Mesenchymal stem cell (in vitro differentiated cells and primary cell): ENCODE measurements around the gene CD9.
A peak's percentile ranks its signal among the peaks of the same experiment; 100 is the strongest.
"Not testable (repeated sequence)": the region's sequence is repeated elsewhere in the genome, so short reads cannot be mapped to it uniquely, and the experiment has no call there.

Experiments used
- DNase-seq: peaks from one replicate; pipeline ENCODE4 v3.0.0-alpha.2; 2013
- H2AFZ ChIP-seq: one replicate; pipeline ENCODE4 v1.6.1; 2013; ENCODE audit warnings: low read depth, mild to moderate bottlenecking, control low read depth, inconsistent platforms, low read length, moderate library complexity
- H2AK5ac ChIP-seq: 2 replicates; pipeline ENCODE4 v1.6.1; 2013; ENCODE audit warnings: low read length, moderate library complexity, mild to moderate bottlenecking, inconsistent platforms; ENCODE audit not compliant: severe bottlenecking
- H2BK120ac ChIP-seq: one replicate; pipeline ENCODE4 v1.6.1; 2013; ENCODE audit warnings: low read depth, mild to moderate bottlenecking, inconsistent platforms, low read length, moderate library complexity
- H2BK12ac ChIP-seq, 2 experiments: one replicate each; pipeline ENCODE4 v1.6.1; 2013; ENCODE audit warnings: inconsistent platforms in 2 of 2, low read length in 2 of 2, mild to moderate bottlenecking in 2 of 2, moderate library complexity in 2 of 2, control low read depth in 1 of 2
- H2BK15ac ChIP-seq: one replicate; pipeline ENCODE4 v1.6.1; 2013; ENCODE audit warnings: mild to moderate bottlenecking, low read depth, inconsistent platforms; ENCODE audit not compliant: poor library complexity, severe bottlenecking
- H2BK5ac ChIP-seq: 2 replicates; pipeline ENCODE4 v1.6.1; 2013; ENCODE audit warnings: low read depth, mild to moderate bottlenecking, low read length, control low read depth, inconsistent platforms; ENCODE audit not compliant: poor library complexity, severe bottlenecking
- H3K14ac ChIP-seq, 2 experiments: one replicate each; pipeline ENCODE4 v1.6.1; 2013; ENCODE audit warnings: inconsistent platforms in 2 of 2, low read length in 2 of 2, control low read depth in 1 of 2, mild to moderate bottlenecking in 1 of 2, moderate library complexity in 1 of 2
- H3K18ac ChIP-seq, 2 experiments: one replicate each; pipeline ENCODE4 v1.6.1; 2013; ENCODE audit warnings: inconsistent platforms in 2 of 2, low read length in 2 of 2, control low read depth in 1 of 2, low read depth in 1 of 2, mild to moderate bottlenecking in 1 of 2
- H3K23ac ChIP-seq, 2 experiments: one replicate each; pipeline ENCODE4 v1.6.1; 2013; ENCODE audit warnings: inconsistent platforms in 2 of 2, low read length in 2 of 2, mild to moderate bottlenecking in 2 of 2, moderate library complexity in 2 of 2, control low read depth in 1 of 2
- H3K27ac ChIP-seq: 2 replicates; pipeline ENCODE4 v1.5.1; 2013; ENCODE audit warnings: mild to moderate bottlenecking, moderate library complexity, low read length, control low read depth, inconsistent platforms; ENCODE audit not compliant: poor library complexity, severe bottlenecking
- H3K27me3 ChIP-seq, 2 experiments: 2 replicates each; pipeline versions ENCODE4 v1.6.1 to v1.7.0; 2013; ENCODE audit warnings: low read length in 2 of 2, mild to moderate bottlenecking in 2 of 2, moderate library complexity in 2 of 2, control low read depth in 1 of 2, inconsistent platforms in 1 of 2; ENCODE audit not compliant: control insufficient read depth in 1 of 2, insufficient read depth in 1 of 2
- H3K36me3 ChIP-seq, 2 experiments: 2 replicates each; pipeline versions ENCODE4 v1.6.1 to v1.7.0; 2013; ENCODE audit warnings: low read length in 2 of 2, control low read depth in 1 of 2, inconsistent platforms in 1 of 2, low read depth in 1 of 2, mild to moderate bottlenecking in 1 of 2; ENCODE audit not compliant: insufficient read depth in 2 of 2, control insufficient read depth in 1 of 2
- H3K4ac ChIP-seq, 2 experiments: one replicate each; pipeline ENCODE4 v1.6.1; 2013; ENCODE audit warnings: inconsistent platforms in 2 of 2, low read length in 2 of 2, mild to moderate bottlenecking in 2 of 2, moderate library complexity in 2 of 2, control low read depth in 1 of 2, low read depth in 1 of 2
- H3K4me1 ChIP-seq: 2 replicates; pipeline ENCODE4 v1.6.1; 2013; ENCODE audit warnings: low read depth, low read length, control low read depth; ENCODE audit not compliant: control insufficient read depth, insufficient read depth
- H3K4me2 ChIP-seq: 2 replicates; pipeline ENCODE4 v1.6.1; 2013; ENCODE audit warnings: low read length, mild to moderate bottlenecking, inconsistent platforms; ENCODE audit not compliant: poor library complexity, severe bottlenecking
- H3K4me3 ChIP-seq, 2 experiments: 2 replicates each; pipeline versions ENCODE4 v1.5.1 to v1.7.0; 2013; ENCODE audit warnings: low read length in 2 of 2, mild to moderate bottlenecking in 2 of 2, control low read depth in 1 of 2, low read depth in 1 of 2; ENCODE audit not compliant: insufficient read depth in 1 of 2
- H3K79me1 ChIP-seq: replicated peaks from 2 replicates; pipeline ENCODE4 v1.6.1; 2013; ENCODE audit warnings: mild to moderate bottlenecking, control low read depth, low read length, inconsistent platforms; ENCODE audit not compliant: poor library complexity, severe bottlenecking
- H3K9ac ChIP-seq: 2 replicates; pipeline ENCODE4 v1.7.0; 2013; ENCODE audit warnings: mild to moderate bottlenecking, low read length, moderate library complexity
- H3K9me3 ChIP-seq: 2 replicates; pipeline ENCODE4 v1.7.0; 2013; ENCODE audit warnings: mild to moderate bottlenecking, low read length; ENCODE audit not compliant: control insufficient read depth
- H4K8ac ChIP-seq: one replicate; pipeline ENCODE4 v1.6.1; 2013; ENCODE audit warnings: inconsistent platforms, mild to moderate bottlenecking, low read length, moderate library complexity
- H4K91ac ChIP-seq: one replicate; pipeline ENCODE4 v1.6.1; 2013; ENCODE audit warnings: mild to moderate bottlenecking, low read length, inconsistent platforms
- WGBS: methylation state at CpG from one replicate; pipeline ENCODE4 v1.1.7; 2013; ENCODE audit warnings: mixed read lengths; 5-methylcytosine and 5-hydroxymethylcytosine counted together

CD9 gene

DNA sequence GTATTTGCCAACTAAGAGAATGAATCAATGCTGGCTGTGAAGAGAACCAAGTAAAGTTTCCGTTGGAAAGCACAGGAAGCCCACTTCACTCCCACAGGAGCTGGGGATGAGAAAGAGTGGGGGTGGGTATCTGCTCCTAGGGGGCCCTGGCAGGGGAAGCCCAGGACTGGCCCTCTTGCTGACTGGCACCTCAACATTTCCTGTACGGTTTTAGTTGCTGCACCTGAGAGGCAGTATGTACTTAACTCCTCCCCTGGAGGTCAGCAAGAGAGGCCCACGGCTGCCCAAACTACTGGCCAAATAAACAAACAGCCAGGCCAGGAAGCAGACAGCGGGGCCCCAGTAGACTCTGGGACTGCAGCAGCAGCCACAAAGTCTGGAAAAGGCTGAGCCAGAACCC lies 41.9 kb upstream of the CD9 start:
- Histone ChIP-seq H4K91ac (peak overlapping the region; percentile 100), H3K27ac (no peak overlapping the region), H3K79me1 (no peaks in the 10 kb centered on the region), H2BK15ac (peak overlapping the region; percentile 67), H2BK5ac (no peak overlapping the region), H3K27me3 (no peaks in the 10 kb centered on the region), H4K8ac (peak overlapping the region; percentile 85), H3K4me3 (no peak overlapping the region), H3K9me3 (no peaks in the 10 kb centered on the region), H2BK12ac (peak overlapping the region; percentile 38 to 90), H3K23ac (no peak overlapping the region), H2BK120ac (peak overlapping the region; percentile 83), H3K36me3 (no peaks in the 10 kb centered on the region), H3K4me1 (peaks cover 16% of the 10 kb centered on the region), H3K18ac (peak overlapping the region; percentile 67 to 77), H2AFZ (no peak overlapping the region), H2AK5ac (no peak overlapping the region), H3K4me2 (peak overlapping the region; percentile 13), H3K4ac (peak overlapping the region; percentile 50 to 98), H3K9ac (no peak overlapping the region), H3K14ac (no peak overlapping the region)
- 10% methylated on average over 4 of the region's 4 CpGs for WGBS
- DNase-seq = peak; percentile 59

DNA sequence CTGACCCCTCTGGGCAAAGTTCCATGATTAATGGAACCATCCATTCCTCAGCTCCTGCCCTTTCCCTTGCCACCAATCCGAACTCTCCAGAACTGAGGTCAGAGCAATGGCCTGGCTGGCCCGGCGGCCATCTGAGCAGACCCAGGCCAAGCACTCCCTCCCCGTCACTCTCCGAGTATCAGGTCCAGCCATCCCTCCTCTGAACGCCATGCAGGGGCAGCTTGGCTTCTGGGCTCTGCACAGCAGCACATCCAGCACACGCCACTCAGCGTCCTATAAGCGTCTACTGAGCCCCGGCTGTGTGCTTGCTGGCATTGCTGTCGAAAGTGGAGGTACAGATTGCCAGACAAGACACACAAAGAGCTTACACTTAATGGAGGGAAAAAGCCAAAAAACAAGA lies 41.5 kb upstream of the CD9 start:
- no peaks in the 10 kb centered on the region for H3K27me3 ChIP-seq
- H3K9ac ChIP-seq = no peak overlapping the region
- H3K18ac ChIP-seq = peak overlapping the region; percentile 67 to 100
- no peak for DNase-seq
- peak overlapping the region in 1 of 2 experiments; percentile 99 for H3K14ac ChIP-seq
- no peaks in the 10 kb centered on the region for H3K36me3 ChIP-seq
- peaks cover 16% of the 10 kb centered on the region for H3K4me1 ChIP-seq
- WGBS = 74% methylated on average over 11 of the region's 11 CpGs
- peak overlapping the region; percentile 99 for H4K8ac ChIP-seq
- H3K27ac ChIP-seq = no peak overlapping the region
- no peak overlapping the region for H3K4me3 ChIP-seq
- peak overlapping the region; percentile 90 to 98 for H2BK12ac ChIP-seq
- H2BK120ac ChIP-seq = peak overlapping the region; percentile 83
- H3K79me1 ChIP-seq = no peaks in the 10 kb centered on the region
- H3K4me2 ChIP-seq = no peak overlapping the region
- H3K23ac ChIP-seq = peak overlapping the region in 1 of 2 experiments; percentile 91
- H3K4ac ChIP-seq = peak overlapping the region; percentile 50 to 98
- peak overlapping the region; percentile 100 for H4K91ac ChIP-seq
- no peak overlapping the region for H2BK5ac ChIP-seq
- H2BK15ac ChIP-seq = no peak overlapping the region
- H2AFZ ChIP-seq = no peak overlapping the region
- no peak overlapping the region for H2AK5ac ChIP-seq
- H3K9me3 ChIP-seq = no peaks in the 10 kb centered on the region

GRCh38 chr12:6159166-6160011 lies 40.8 kb upstream of the CD9 start:
- H3K79me1 ChIP-seq, H3K36me3 ChIP-seq, H3K4me2 ChIP-seq, H3K4me3 ChIP-seq, H4K8ac ChIP-seq, H3K27me3 ChIP-seq, H3K23ac ChIP-seq, DNase-seq, H2AK5ac ChIP-seq, H2BK5ac ChIP-seq, H2BK15ac ChIP-seq, H3K27ac ChIP-seq, H2AFZ ChIP-seq, H3K14ac ChIP-seq, H3K9ac ChIP-seq, H3K9me3 ChIP-seq: not testable (repeated sequence)
- H3K4me1 ChIP-seq = peaks cover 16% of the 10 kb centered on the region
- peak overlapping the region; percentile 68 for H2BK120ac ChIP-seq
- H2BK12ac ChIP-seq = peak overlapping the region in 1 of 2 experiments; percentile 90
- 96% methylated on average over 48 of the region's 50 CpGs for WGBS
- peak overlapping the region in 1 of 2 experiments; percentile 98 for H3K4ac ChIP-seq
- H3K18ac ChIP-seq = peak overlapping the region; percentile 67 to 76
- H4K91ac ChIP-seq = peak overlapping the region; percentile 95

DNA sequence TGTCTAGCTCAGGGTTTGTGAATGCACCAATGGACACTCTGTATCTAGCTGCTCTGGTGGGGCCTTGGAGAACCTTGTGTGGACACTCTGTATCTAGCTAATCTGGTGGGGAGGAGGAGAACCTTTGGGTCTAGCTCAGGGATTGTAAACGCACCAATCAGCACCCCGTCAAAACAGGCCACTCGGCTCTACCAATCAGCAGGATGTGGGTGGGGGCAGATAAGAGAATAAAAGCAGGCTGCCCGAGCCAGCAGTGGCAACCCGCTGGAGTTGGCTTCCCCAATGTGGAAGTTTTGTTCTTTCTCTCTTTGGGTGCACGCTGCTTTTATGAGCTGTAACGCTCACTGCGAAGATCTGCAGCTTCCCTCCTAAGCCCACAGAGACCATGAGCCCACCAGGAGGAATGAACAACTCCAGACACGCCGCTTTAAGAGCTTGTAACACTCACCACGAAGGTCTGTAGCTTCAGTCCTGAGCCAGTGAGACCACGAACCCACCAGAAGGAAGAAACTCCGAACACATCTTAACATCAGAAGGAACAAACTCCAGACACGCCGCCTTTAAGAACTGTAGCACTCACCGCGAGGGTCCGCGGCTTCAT lies 40.1 kb upstream of the CD9 start:
- H3K36me3 ChIP-seq, H2AFZ ChIP-seq, H3K27ac ChIP-seq, H2BK120ac ChIP-seq, H3K9ac ChIP-seq, H3K79me1 ChIP-seq, H3K27me3 ChIP-seq, H3K23ac ChIP-seq, H3K4me3 ChIP-seq, DNase-seq, H3K14ac ChIP-seq, H3K4me2 ChIP-seq, H2AK5ac ChIP-seq, H2BK5ac ChIP-seq, H3K9me3 ChIP-seq: not testable (repeated sequence)
- Histone ChIP-seq H3K18ac (peak overlapping the region in 1 of 2 experiments; percentile 48), H4K8ac (peak overlapping the region; percentile 49), H3K4ac (peak overlapping the region; percentile 54 to 57), H2BK15ac (peak overlapping the region; percentile 65), H3K4me1 (peaks cover 16% of the 10 kb centered on the region), H2BK12ac (peak overlapping the region; percentile 75 to 91), H4K91ac (peak overlapping the region; percentile 70)
- 95% methylated on average over 19 of the region's 19 CpGs for WGBS
